Keratinocyte (primary cell): ENCODE results near the gene DSTYK.

Source experiments
- CTCF ChIP-seq, 3 experiments: IDR thresholded peaks in 1 of 3; conservative IDR thresholded peaks in 1 of 3; optimal IDR thresholded peaks in 1 of 3; 2 replicates in 2 of 3; 3 replicates in 1 of 3; pipeline versions ENCODE3 to v1.5.1; 2011; ENCODE audit warnings: low read length in 3 of 3, mild to moderate bottlenecking in 3 of 3, moderate library complexity in 2 of 3, control low read depth in 1 of 3, inconsistent platforms in 1 of 3; ENCODE audit not compliant: insufficient read depth in 2 of 3; ENCODE audit errors: extremely low read depth in 1 of 3
- EZH2 ChIP-seq: IDR thresholded peaks from one replicate; pipeline ENCODE4 v1.6.1; 2012; ENCODE audit warnings: inconsistent platforms, mild to moderate bottlenecking, low read length, moderate library complexity

- TF ChIP-seq CTCF (optimal IDR thresholded peaks at IDR 0.05 in 1 of 3, IDR thresholded peaks at IDR 0.05 in 1 of 3, conservative IDR thresholded peaks at IDR 0.05 in 1 of 3; ENCODE audit: extremely low read depth in 1 of 3, insufficient read depth in 2 of 3, low read length in 3 of 3) (no peak), EZH2 (no peak)
Observed at GRCh38 chr1:205168291-205168690, 43.2 kb downstream of the DSTYK start.
